Stimulated activated naive CD4-positive, alpha-beta T cell treated with Interleukin-2 at 50 U/mL for 16 hours (primary cell): ENCODE measurements around the gene SMIM30.

Source experiments
- DNase-seq: peaks from one replicate; lab custom pipeline; 2025; lab: John Stamatoyannopoulos, UW

The SMIM30 gene

GRCh38 chr7:113100121-113100603, 18.2 kb downstream of the SMIM30 start:
- DNase-seq: no peak

GRCh38 chr7:113099284-113099919, 19.0 kb downstream of the SMIM30 start:
- DNase-seq: no peak

- no peak for DNase-seq
Measured at GRCh38 chr7:113094517-113095249, 23.7 kb downstream of the SMIM30 start.

- DNase-seq: no peak
Measured at GRCh38 chr7:113093561-113093960, 24.8 kb downstream of the SMIM30 start.

- no peak for DNase-seq
Measured at GRCh38 chr7:113092762-113093161, 25.6 kb downstream of the SMIM30 start.

GRCh38 chr7:113087071-113087998, 31.0 kb downstream of the SMIM30 start:
- no peak for DNase-seq

- DNase-seq: no peak
Measured at GRCh38 chr7:113086431-113086888, 31.9 kb downstream of the SMIM30 start, which contains the start of gene GPR85. TSS of gene GPR85 (minus strand) at chr7:113086827. CDS start at chr7:113084721, 2,106 bp downstream.

- DNase-seq: no peak
Measured at GRCh38 chr7:113085781-113086390, 32.5 kb downstream of the SMIM30 start.

GRCh38 chr7:113084496-113085172, 33.7 kb downstream of the SMIM30 start:
- no peak for DNase-seq

- DNase-seq: no peak
Measured at GRCh38 chr7:113083816-113084495, 34.4 kb downstream of the SMIM30 start.

- no peak for DNase-seq
Measured at GRCh38 chr7:113083132-113083815, 35.1 kb downstream of the SMIM30 start.

- DNase-seq: no peak
Measured at GRCh38 chr7:113078331-113078730, 40.0 kb downstream of the SMIM30 start.

GRCh38 chr7:113076703-113077102, 41.7 kb downstream of the SMIM30 start:
- DNase-seq: no peak

GRCh38 chr7:113071465-113071864, 46.9 kb downstream of the SMIM30 start:
- DNase-seq: no peak
